GM11168 (cell line): ENCODE data around the gene TTC39B.

Experiments
- in situ Hi-C: fragments of 300-500 bp; cut with MboI; formaldehyde crosslinking; loops from one replicate; pipeline ENCODE4 v1.12.0; 2022; ENCODE audit warnings: low sequenced_read_pairs; ENCODE audit not compliant: unreplicated experiment

The TTC39B gene

DNA sequence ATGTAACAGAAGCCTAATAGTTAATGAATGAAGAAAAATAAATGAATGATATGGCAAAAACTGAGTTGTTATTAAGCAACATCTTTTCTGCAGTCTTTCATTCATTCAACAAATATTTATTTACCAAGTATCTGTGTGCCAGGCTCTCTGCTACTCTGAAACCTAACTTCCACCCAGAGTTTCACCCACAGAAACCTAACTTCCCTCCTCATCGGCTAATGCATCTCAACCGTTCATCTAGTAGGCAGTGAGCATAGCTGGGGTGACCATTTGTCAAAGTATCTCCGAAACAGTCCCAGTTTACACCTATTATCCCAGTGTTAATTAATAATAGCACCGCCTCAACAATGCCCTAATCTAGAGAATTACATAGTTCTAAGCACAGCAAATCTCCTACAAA lies 1.5 kb downstream of the TTC39B start:
- in situ Hi-C loops: no loop called here

- in situ Hi-C loops: no loop called here
These were observed 2.4 kb downstream of the TTC39B start for GRCh38 chr9:15304632-15305031.

DNA sequence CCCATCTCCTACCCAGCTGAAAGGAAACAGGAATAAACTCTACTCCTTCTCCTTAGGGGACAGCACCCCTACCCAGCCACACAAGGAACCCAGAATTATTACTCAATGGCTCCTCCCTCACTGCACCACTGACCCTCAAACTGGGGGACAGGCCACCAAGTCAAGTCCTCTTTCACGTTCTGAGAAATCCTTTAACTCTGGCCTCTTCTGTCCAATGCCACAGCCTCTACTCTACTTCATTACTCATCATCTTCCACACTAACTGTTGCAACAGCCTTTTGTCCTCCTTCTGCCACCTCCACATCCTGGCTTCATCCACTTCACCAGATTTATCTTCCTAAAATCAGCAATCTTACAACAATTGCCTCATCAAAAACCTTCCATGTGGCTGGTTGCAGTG lies 6.8 kb downstream of the TTC39B start:
- in situ Hi-C loops: no loop called here

DNA sequence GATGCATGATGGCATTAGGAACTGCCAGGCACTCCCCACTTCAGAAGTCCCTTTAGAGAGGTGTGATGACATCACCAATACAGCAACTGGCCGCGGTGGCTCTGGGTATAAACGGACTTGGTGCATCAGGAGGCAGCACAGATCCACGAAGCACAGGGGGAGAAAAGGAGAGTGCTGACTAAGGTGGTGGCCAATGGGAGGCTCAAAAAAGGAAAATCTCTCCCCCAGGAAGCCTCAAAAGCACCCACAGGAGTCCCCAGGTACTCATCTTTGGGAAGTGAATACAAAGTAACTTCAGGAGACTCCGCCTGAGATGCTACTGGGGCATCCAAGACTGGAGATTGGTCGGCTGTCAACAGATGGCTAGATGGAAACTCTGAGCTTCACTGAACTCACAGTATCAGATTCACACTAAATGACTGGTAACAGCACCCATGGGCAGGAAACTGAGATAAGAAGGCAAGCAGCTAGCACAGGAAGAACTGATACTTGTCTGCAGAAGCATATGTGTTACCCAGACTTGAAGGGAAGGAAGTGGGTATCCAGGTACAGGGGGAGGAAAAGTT lies 7.6 kb downstream of the TTC39B start:
- in situ Hi-C loops: loop anchor here (25.0 kb wide), 1 partner anchor 113 kb away; the partner anchor contains the start of gene SNAPC3

DNA sequence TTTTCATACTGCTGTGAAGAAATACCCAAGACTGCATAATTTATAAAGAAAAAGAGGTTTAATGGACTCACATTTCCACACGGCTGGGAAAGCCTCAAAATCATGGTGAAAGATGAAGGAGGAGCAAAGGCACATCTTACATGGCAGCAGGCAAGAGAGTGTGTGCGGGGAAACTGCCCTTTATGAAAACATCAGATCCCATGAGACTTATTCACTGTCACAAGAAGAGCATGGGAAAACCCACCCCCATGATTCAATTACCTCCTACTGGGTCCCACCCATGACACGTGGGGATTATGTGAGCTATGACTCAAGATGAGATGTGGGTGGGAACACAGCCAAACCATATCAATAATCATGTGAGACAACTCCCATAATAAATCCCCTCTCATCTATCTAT lies 8.7 kb downstream of the TTC39B start:
- in situ Hi-C loops: loop anchor here (25.0 kb wide), 1 partner anchor 114 kb away; the partner anchor contains the start of gene SNAPC3

GRCh38 chr9:15295761-15296405 lies 11.1 kb downstream of the TTC39B start:
- in situ Hi-C loops: loop anchor here (25.0 kb wide), 1 partner anchor 116 kb away; the partner anchor contains the start of gene SNAPC3

- in situ Hi-C loops: loop anchor here (25.0 kb wide), 1 partner anchor 118 kb away; the partner anchor contains the start of gene SNAPC3
These were observed 12.4 kb downstream of the TTC39B start for GRCh38 chr9:15294604-15295003.

- in situ Hi-C loops: loop anchor here (25.0 kb wide), 1 partner anchor 118 kb away; the partner anchor contains the start of gene SNAPC3
These were observed 13.2 kb downstream of the TTC39B start for GRCh38 chr9:15293804-15294316.

DNA sequence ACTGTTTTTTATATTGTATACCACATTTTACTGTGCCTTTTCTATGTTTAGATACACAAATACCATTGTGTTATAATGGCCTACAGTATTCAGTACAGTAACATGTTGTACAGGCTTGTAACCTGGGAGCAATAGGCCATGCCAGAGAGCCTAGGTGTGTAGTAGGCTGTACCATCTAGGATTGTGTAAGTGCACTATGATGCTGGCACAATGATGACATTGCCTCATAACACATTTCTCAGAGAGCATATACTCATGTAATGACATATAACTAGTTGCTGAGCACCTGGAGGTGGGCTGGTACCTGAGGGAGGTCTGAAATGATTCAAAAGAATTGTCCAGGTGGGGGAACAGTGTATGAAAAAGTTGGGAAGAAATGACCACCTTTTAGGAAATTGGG lies 13.9 kb downstream of the TTC39B start:
- in situ Hi-C loops: loop anchor here (25.0 kb wide), 1 partner anchor 119 kb away; the partner anchor contains the start of gene SNAPC3

DNA sequence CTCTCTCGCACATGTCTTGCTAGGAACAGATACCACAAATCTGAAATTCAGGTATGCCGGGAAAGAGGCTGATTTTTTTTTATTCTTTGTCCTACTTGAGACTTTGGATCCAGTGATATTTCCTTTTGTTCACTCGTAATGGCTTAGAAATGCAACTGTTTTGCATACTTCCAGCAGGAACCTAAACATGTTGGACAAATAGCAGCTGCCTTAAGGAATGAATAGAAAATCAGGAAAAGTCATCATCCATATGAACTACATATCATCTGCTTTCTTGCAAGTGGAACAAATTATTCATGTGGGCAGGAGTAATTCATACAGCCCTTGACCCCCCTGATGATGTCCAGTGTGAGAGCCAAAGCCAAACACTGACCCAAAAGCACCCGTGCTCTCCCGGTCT lies 17.4 kb downstream of the TTC39B start:
- in situ Hi-C loops: loop anchor here (25.0 kb wide), 1 partner anchor 123 kb away; the partner anchor contains the start of gene SNAPC3

DNA sequence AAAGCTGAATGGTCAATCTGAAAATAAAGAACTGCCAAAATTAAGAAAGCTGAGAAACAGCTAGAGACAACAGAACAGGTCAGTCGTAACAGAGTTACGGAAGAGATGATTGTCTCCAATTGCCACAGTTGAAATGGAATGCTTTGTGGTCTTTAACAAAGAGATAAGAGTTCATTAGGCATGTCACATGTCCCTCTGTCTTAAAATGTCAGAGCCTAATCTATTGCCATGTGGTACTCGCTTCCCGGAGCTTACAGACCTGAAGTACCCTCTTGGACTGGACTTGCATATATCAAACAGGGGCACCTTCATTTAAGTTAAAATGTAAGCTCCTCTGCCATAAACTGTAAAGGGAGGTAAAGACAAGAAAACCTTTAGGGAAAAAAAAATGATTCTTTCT lies 19.7 kb downstream of the TTC39B start:
- in situ Hi-C loops: loop anchor here (25.0 kb wide), 1 partner anchor 125 kb away; the partner anchor contains the start of gene SNAPC3

- in situ Hi-C loops: loop anchor here (25.0 kb wide), 1 partner anchor 126 kb away; the partner anchor contains the start of gene SNAPC3
These were observed 20.7 kb downstream of the TTC39B start for GRCh38 chr9:15286161-15286821.

GRCh38 chr9:15282567-15283285 lies 24.3 kb downstream of the TTC39B start:
- in situ Hi-C loops: loop anchor here (25.0 kb wide), 1 partner anchor 130 kb away; the partner anchor contains the start of gene SNAPC3

GRCh38 chr9:15280647-15281046 lies 26.4 kb downstream of the TTC39B start:
- in situ Hi-C loops: loop anchor here (25.0 kb wide), 1 partner anchor 132 kb away; the partner anchor contains the start of gene SNAPC3

DNA sequence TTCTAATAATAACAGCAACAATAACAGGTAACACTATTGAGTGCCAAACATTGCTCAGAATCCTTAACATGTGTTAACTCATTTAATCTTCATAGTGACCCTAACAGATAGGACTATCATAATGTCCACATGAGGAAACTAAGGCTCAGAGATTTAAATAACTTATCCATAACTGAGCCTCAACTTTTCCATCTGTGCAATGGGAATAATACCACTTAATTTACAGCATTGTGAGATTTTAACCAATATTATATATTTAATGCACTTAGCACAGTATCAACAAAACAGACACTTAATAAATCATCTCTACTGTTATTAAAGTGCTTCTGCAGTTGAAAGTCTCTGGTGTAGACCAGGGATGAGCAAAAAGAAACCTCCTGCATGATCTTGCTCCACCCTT lies 28.2 kb downstream of the TTC39B start:
- in situ Hi-C loops: loop anchor here (25.0 kb wide), 1 partner anchor 133 kb away; the partner anchor contains the start of gene SNAPC3

GRCh38 chr9:15278091-15278687 lies 28.8 kb downstream of the TTC39B start:
- in situ Hi-C loops: loop anchor here (25.0 kb wide), 1 partner anchor 134 kb away; the partner anchor contains the start of gene SNAPC3

GRCh38 chr9:15277400-15278090 lies 29.5 kb downstream of the TTC39B start:
- in situ Hi-C loops: loop anchor here (25.0 kb wide), 1 partner anchor 135 kb away; the partner anchor contains the start of gene SNAPC3

GRCh38 chr9:15276328-15276938 lies 30.6 kb downstream of the TTC39B start:
- in situ Hi-C loops: loop anchor here (25.0 kb wide), 1 partner anchor 136 kb away; the partner anchor contains the start of gene SNAPC3
